OCI-LY7 (cell line): Measurements from ENCODE around the gene KRTAP19-2.

Source experiments
- EZH2phosphoT487 ChIP-seq: fragments of 200-600 bp; sonication (generic); IDR thresholded peaks from 2 replicates; pipeline ENCODE4 v1.6.1; 2018; ENCODE audit warnings: low read depth, borderline replicate concordance, mild to moderate bottlenecking, mixed run types, antibody characterized with exemption, low read length, moderate library complexity, mixed read lengths
- TF ChIP-seq, protein P1 (sequence below): fragments of 200-600 bp; sonication (generic); conservative IDR thresholded peaks from 2 replicates; pipeline ENCODE4 v1.5.1; 2014; ENCODE audit warnings: mild to moderate bottlenecking, antibody characterized with exemption, low read length, moderate library complexity, mixed read lengths

DNA sequence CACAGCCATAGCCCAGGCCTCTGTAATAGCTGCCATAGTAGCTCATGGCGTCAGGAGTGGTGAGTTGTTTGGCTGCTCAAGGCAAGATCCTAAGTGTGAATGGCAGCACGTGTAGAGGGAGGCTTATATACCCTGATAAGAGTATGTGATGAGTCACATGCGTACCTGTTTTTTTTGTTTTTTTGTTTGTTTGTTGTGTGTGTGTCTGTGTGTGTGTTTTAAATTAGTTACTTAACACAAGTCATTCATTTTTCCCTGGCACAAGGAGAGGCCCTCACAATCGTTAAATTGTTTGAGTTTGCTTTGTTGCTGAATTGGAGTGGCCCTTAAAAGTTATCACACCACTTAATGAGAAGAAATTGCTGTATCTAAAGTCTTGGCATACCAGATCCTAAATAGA, 9.8 kb upstream of the KRTAP19-2 start, which contains the start of gene KRTAP19-4:
- no peak for TF ChIP-seq EZH2phosphoT487
- TF ChIP-seq, protein P1, sequence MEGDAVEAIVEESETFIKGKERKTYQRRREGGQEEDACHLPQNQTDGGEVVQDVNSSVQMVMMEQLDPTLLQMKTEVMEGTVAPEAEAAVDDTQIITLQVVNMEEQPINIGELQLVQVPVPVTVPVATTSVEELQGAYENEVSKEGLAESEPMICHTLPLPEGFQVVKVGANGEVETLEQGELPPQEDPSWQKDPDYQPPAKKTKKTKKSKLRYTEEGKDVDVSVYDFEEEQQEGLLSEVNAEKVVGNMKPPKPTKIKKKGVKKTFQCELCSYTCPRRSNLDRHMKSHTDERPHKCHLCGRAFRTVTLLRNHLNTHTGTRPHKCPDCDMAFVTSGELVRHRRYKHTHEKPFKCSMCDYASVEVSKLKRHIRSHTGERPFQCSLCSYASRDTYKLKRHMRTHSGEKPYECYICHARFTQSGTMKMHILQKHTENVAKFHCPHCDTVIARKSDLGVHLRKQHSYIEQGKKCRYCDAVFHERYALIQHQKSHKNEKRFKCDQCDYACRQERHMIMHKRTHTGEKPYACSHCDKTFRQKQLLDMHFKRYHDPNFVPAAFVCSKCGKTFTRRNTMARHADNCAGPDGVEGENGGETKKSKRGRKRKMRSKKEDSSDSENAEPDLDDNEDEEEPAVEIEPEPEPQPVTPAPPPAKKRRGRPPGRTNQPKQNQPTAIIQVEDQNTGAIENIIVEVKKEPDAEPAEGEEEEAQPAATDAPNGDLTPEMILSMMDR = no peak
